ENCODE measurements around the gene TMEM266.

GRCh38 chr15:76061700-76062099, 1.9 kb downstream of the TMEM266 start:
- TF ChIP-seq, protein P1, sequence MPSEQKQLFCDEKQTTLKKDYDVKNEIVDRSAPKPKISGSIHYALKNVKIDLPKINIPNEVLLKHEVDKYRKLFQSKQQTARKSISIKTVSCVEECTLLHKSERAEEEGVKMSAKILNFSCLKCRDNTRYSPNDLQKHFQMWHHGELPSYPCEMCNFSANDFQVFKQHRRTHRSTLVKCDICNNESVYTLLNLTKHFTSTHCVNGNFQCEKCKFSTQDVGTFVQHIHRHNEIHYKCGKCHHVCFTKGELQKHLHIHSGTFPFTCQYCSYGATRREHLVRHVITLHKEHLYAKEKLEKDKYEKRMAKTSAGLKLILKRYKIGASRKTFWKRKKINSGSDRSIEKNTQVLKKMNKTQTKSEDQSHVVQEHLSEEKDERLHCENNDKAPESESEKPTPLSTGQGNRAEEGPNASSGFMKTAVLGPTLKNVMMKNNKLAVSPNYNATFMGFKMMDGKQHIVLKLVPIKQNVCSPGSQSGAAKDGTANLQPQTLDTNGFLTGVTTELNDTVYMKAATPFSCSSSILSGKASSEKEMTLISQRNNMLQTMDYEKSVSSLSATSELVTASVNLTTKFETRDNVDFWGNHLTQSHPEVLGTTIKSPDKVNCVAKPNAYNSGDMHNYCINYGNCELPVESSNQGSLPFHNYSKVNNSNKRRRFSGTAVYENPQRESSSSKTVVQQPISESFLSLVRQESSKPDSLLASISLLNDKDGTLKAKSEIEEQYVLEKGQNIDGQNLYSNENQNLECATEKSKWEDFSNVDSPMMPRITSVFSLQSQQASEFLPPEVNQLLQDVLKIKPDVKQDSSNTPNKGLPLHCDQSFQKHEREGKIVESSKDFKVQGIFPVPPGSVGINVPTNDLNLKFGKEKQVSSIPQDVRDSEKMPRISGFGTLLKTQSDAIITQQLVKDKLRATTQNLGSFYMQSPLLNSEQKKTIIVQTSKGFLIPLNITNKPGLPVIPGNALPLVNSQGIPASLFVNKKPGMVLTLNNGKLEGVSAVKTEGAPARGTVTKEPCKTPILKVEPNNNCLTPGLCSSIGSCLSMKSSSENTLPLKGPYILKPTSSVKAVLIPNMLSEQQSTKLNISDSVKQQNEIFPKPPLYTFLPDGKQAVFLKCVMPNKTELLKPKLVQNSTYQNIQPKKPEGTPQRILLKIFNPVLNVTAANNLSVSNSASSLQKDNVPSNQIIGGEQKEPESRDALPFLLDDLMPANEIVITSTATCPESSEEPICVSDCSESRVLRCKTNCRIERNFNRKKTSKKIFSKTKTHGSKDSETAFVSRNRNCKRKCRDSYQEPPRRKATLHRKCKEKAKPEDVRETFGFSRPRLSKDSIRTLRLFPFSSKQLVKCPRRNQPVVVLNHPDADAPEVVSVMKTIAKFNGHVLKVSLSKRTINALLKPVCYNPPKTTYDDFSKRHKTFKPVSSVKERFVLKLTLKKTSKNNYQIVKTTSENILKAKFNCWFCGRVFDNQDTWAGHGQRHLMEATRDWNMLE (tag by site-specific recombination; conservative IDR thresholded peaks at IDR 0.05; ENCODE audit: low read depth) = no peak
- TF ChIP-seq CTCF (tag by site-specific recombination; IDR thresholded peaks at IDR 0.05) (no peak), ZNF23 (tag by site-specific recombination; IDR thresholded peaks at IDR 0.05; ENCODE audit: borderline replicate concordance) (no peak), ZNF580 (tag by site-specific recombination; IDR thresholded peaks at IDR 0.05) (no peak), ZNF292 (tag by site-specific recombination; IDR thresholded peaks at IDR 0.05; ENCODE audit: borderline replicate concordance, low read depth) (no peak), GLI4 (tag by site-specific recombination; IDR thresholded peaks at IDR 0.05) (no peak), SCRT1 (tag by site-specific recombination; IDR thresholded peaks at IDR 0.05; ENCODE audit: borderline replicate concordance) (no peak), ZNF707 (tag by site-specific recombination; IDR thresholded peaks at IDR 0.05) (no peak), ZBTB48 (tag by site-specific recombination; IDR thresholded peaks at IDR 0.05) (no peak)
- TF ChIP-seq, protein P2, sequence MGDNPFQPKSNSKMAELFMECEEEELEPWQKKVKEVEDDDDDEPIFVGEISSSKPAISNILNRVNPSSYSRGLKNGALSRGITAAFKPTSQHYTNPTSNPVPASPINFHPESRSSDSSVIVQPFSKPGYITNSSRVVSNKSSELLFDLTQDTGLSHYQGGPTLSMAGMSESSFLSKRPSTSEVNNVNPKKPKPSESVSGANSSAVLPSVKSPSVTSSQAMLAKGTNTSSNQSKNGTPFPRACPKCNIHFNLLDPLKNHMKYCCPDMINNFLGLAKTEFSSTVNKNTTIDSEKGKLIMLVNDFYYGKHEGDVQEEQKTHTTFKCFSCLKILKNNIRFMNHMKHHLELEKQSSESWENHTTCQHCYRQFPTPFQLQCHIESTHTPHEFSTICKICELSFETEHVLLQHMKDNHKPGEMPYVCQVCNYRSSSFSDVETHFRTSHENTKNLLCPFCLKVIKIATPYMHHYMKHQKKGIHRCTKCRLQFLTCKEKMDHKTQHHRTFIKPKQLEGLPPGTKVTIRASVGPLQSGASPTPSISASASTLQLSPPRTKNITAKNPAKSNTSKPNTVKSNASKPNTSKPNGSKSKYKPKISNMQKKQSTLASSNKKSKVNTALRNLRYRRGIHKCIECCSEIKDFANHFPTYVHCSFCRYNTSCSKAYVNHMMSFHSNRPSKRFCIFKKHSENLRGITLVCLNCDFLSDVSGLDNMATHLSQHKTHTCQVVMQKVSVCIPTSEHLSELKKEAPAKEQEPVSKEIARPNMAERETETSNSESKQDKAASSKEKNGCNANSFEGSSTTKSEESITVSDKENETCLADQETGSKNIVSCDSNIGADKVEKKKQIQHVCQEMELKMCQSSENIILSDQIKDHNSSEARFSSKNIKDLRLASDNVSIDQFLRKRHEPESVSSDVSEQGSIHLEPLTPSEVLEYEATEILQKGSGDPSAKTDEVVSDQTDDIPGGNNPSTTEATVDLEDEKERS (tag by site-specific recombination; IDR thresholded peaks at IDR 0.05) = no peak
- TF ChIP-seq, protein P3, sequence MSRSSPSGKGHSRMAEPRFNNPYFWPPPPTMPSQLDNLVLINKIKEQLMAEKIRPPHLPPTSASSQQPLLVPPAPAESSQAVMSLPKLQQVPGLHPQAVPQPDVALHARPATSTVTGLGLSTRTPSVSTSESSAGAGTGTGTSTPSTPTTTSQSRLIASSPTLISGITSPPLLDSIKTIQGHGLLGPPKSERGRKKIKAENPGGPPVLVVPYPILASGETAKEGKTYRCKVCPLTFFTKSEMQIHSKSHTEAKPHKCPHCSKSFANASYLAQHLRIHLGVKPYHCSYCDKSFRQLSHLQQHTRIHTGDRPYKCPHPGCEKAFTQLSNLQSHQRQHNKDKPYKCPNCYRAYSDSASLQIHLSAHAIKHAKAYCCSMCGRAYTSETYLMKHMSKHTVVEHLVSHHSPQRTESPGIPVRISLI (tag by site-specific recombination; IDR thresholded peaks at IDR 0.05) = no peak
